Caco-2 (cell line): Measurements from ENCODE around the gene SMPD1. TPM values are rescaled to one million over a fixed set of nuclear protein-coding genes. Genes with fewer than 3 reads are reported as not detected.
A peak's percentile ranks its signal among the peaks of the same experiment; 100 is the strongest.

Experiments used
- BruUV-seq: library from RNA; stranded (reverse); fragments of 400-500 nt; replicated peaks from 2 replicates; lab custom pipeline; 2021; lab: Mats Ljungman, UMichigan
- CTCF ChIA-PET: fragments of 300-600 bp; sonication (Branson Sonifier 250); formaldehyde crosslinking; loops from one replicate; lab custom pipeline; 2022; ENCODE audit warnings: antibody characterized with exemption; lab: Charles Lee
- POLR2A ChIA-PET: fragments of 300-600 bp; sonication (Branson Sonifier 250); formaldehyde crosslinking; loops from one replicate; lab custom pipeline; 2022; ENCODE audit warnings: antibody characterized with exemption; lab: Charles Lee
- DNase-seq, 2 experiments: peaks; one replicate each; pipeline versions ENCODE4 v3.0.0 to v3.0.0-alpha.2; 2020 to 2022
- H3K27me3 ChIP-seq: replicated peaks from 2 replicates; pipeline ENCODE4 v1.6.0; 2011; ENCODE audit warnings: low read length; ENCODE audit not compliant: control insufficient read depth, insufficient read depth
- H3K36me3 ChIP-seq: 2 replicates; pipeline ENCODE4 v1.5.1; 2011; ENCODE audit warnings: low read length; ENCODE audit not compliant: control insufficient read depth, insufficient read depth
- H3K4me1 ChIP-seq: fragments of 250-450 bp; sonication (Bioruptor Pico); 2 replicates; pipeline ENCODE4 v1.5.1; 2020; ENCODE audit warnings: mild to moderate bottlenecking
- H3K4me3 ChIP-seq: 2 replicates; pipeline ENCODE4 v1.5.1; 2011; ENCODE audit warnings: low read depth, mild to moderate bottlenecking, control low read depth, low read length
- H3K9me3 ChIP-seq: fragments of 250-450 bp; sonication (Bioruptor Pico); 2 replicates; pipeline ENCODE4 v1.5.1; 2020; ENCODE audit warnings: mild to moderate bottlenecking, moderate library complexity
- H3K27ac Mint-ChIP-seq: one replicate; pipeline ENCODE4 v1.8.0; 2022; ENCODE audit warnings: mixed read lengths; ENCODE audit not compliant: unreplicated experiment
- H3K27me3 Mint-ChIP-seq: one replicate; pipeline ENCODE4 v1.8.0; 2022; ENCODE audit warnings: mixed read lengths; ENCODE audit not compliant: insufficient read depth, unreplicated experiment
- H3K36me3 Mint-ChIP-seq: one replicate; pipeline ENCODE4 v1.8.0; 2022; ENCODE audit warnings: mild to moderate bottlenecking, mixed read lengths; ENCODE audit not compliant: insufficient read depth, unreplicated experiment
- H3K4me1 Mint-ChIP-seq: one replicate; pipeline ENCODE4 v1.8.0; 2022; ENCODE audit warnings: low read depth, mixed read lengths; ENCODE audit not compliant: unreplicated experiment
- H3K4me3 Mint-ChIP-seq: one replicate; pipeline ENCODE4 v1.8.0; 2022; ENCODE audit warnings: mild to moderate bottlenecking, moderate library complexity, mixed read lengths; ENCODE audit not compliant: unreplicated experiment
- H3K9me3 Mint-ChIP-seq: one replicate; pipeline ENCODE4 v1.8.0; 2022; ENCODE audit warnings: mixed read lengths; ENCODE audit not compliant: unreplicated experiment
- intact Hi-C: fragments of 100-400 bp; cut with micrococcal nuclease; formaldehyde crosslinking; loops from one replicate; pipeline ENCODE4 v1.10.0; 2022; ENCODE audit not compliant: unreplicated experiment
- total RNA-seq: library from RNA; stranded (reverse); gene quantifications from 2 replicates; pipeline ENCODE4 v1.2.3, GENCODE V29; 2022
- TF ChIP-seq, protein P1 (sequence below), 2 experiments: fragments of 200-600 bp in 1 of 2; IDR thresholded peaks; 1 replicate in 1 of 2; 2 replicates in 1 of 2; pipeline versions ENCODE4 v1.5.1 to v1.8.0; 2011 to 2022; ENCODE audit warnings: antibody characterized with exemption in 1 of 2, control low read depth in 1 of 2, inconsistent platforms in 1 of 2, low read depth in 1 of 2, low read length in 1 of 2, mild to moderate bottlenecking in 1 of 2, moderate library complexity in 1 of 2; ENCODE audit not compliant: insufficient read depth in 1 of 2, severe bottlenecking in 1 of 2, unreplicated experiment in 1 of 2

Gene SMPD1
- total RNA-seq, 1 experiment from 2014 or later = 41.9 TPM

DNA sequence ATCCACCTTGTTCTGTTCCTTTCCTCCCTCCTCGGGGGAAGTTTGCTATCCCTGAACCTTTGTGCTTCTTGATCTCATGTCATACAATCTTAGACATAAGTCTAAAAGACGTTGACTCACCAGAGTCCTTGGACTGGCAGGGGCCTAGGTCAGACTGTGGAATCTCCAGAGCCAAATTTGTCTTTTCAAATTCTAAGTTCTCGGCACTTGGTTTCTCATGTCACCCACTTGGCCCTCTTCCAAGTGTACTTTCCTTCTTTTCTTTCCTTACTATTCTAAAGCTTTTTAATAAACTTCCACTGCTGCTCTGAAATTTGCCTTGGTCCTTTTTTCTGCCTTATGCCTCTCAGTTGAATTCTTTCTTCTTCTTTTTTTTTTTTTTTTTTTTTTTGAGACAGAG is 30.1 kb upstream of the SMPD1 start:
- TF ChIP-seq, protein P1, sequence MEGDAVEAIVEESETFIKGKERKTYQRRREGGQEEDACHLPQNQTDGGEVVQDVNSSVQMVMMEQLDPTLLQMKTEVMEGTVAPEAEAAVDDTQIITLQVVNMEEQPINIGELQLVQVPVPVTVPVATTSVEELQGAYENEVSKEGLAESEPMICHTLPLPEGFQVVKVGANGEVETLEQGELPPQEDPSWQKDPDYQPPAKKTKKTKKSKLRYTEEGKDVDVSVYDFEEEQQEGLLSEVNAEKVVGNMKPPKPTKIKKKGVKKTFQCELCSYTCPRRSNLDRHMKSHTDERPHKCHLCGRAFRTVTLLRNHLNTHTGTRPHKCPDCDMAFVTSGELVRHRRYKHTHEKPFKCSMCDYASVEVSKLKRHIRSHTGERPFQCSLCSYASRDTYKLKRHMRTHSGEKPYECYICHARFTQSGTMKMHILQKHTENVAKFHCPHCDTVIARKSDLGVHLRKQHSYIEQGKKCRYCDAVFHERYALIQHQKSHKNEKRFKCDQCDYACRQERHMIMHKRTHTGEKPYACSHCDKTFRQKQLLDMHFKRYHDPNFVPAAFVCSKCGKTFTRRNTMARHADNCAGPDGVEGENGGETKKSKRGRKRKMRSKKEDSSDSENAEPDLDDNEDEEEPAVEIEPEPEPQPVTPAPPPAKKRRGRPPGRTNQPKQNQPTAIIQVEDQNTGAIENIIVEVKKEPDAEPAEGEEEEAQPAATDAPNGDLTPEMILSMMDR (IDR thresholded peaks at IDR 0.05; ENCODE audit: insufficient read depth in 1 of 2, low read depth in 1 of 2, low read length in 1 of 2, severe bottlenecking in 1 of 2, unreplicated experiment in 1 of 2) = no peak
- H3K9me3 ChIP-seq = no peaks in the 10 kb centered on the region
- H3K36me3 ChIP-seq = no peaks in the 10 kb centered on the region
- BruUV-seq = no TSS peak
- peaks cover 12% of the 10 kb centered on the region for H3K4me1 ChIP-seq
- H3K36me3 Mint-ChIP-seq = no peaks in the 10 kb centered on the region
- ChIA-PET POLR2A (no interaction called here), CTCF (no interaction called here)
- no peak overlapping the region for H3K27ac Mint-ChIP-seq
- no peak for DNase-seq
- H3K4me1 Mint-ChIP-seq = peaks cover 8% of the 10 kb centered on the region
- intact Hi-C loops = no loop called here
- no peaks in the 10 kb centered on the region for H3K9me3 Mint-ChIP-seq
- H3K4me3 ChIP-seq = no peak overlapping the region
- H3K4me3 Mint-ChIP-seq = no peak overlapping the region
- no peaks in the 10 kb centered on the region for H3K27me3 ChIP-seq
- H3K27me3 Mint-ChIP-seq = no peaks in the 10 kb centered on the region

DNA sequence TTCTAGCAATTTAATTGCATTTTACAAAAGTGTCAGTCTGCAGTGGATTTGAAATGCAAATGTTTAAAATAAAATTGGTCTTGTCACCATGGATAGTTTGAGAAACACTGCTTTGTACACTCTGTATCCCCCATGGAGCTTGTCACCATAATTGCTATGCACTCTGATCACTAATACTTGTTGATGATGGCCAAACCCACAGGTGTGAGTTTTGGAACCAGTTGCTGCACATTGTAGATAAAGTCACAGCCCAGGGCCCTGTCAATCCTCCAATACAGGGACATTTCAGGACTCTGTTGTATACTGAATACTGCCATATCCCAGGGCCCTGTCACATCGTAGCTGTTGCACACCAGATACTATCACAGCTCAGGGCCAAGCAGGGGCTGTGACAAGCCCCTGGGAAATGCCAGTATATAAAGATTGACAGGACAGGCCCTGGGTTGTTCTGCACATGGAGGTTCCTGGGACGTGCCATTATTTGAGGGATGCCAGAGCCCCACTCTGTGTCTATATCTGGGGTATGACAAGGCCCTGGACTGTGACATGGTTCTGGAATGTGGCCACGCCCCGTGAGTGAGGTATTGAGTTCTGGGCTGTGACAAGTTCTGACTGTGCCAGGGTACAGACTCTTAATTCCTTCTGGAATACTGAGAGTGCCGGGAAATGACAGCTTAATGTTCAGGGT is 27.9 kb upstream of the SMPD1 start:
- H3K4me3 ChIP-seq = no peak overlapping the region
- peaks cover 16% of the 10 kb centered on the region; the same call in 1 of the 2 replicates for H3K4me1 ChIP-seq
- no peaks in the 10 kb centered on the region for H3K9me3 Mint-ChIP-seq
- POLR2A ChIA-PET = interaction anchor here (1.0 kb wide), 1 partner anchor 119 kb away, joined by 4 read pairs; the partner anchor contains the start of genes ARFIP2 and TIMM10B
- H3K9me3 ChIP-seq = no peaks in the 10 kb centered on the region
- H3K27me3 ChIP-seq = no peaks in the 10 kb centered on the region
- no peaks in the 10 kb centered on the region for H3K4me1 Mint-ChIP-seq
- intact Hi-C loops = loop anchor here (2.0 kb wide), 1 partner anchor 48 kb away; no protein-coding TSS in a partner anchor
- TF ChIP-seq, protein P1 (IDR thresholded peaks at IDR 0.05; ENCODE audit: insufficient read depth in 1 of 2, low read depth in 1 of 2, low read length in 1 of 2, severe bottlenecking in 1 of 2, unreplicated experiment in 1 of 2) = no peak
- no TSS peak for BruUV-seq
- CTCF ChIA-PET = interaction anchor here (0.6 to 2.6 kb wide), 47 partner anchors 8 to 370 kb away, joined by 3 to 75 read pairs (median 4); partner anchors contain the start of genes CAVIN3, CCKBR, FHIP1B and HPX
- no peak for DNase-seq
- H3K4me3 Mint-ChIP-seq = no peak overlapping the region
- no peaks in the 10 kb centered on the region for H3K36me3 Mint-ChIP-seq
- H3K36me3 ChIP-seq = no peaks in the 10 kb centered on the region
- H3K27me3 Mint-ChIP-seq = no peaks in the 10 kb centered on the region
- H3K27ac Mint-ChIP-seq = no peak overlapping the region

DNA sequence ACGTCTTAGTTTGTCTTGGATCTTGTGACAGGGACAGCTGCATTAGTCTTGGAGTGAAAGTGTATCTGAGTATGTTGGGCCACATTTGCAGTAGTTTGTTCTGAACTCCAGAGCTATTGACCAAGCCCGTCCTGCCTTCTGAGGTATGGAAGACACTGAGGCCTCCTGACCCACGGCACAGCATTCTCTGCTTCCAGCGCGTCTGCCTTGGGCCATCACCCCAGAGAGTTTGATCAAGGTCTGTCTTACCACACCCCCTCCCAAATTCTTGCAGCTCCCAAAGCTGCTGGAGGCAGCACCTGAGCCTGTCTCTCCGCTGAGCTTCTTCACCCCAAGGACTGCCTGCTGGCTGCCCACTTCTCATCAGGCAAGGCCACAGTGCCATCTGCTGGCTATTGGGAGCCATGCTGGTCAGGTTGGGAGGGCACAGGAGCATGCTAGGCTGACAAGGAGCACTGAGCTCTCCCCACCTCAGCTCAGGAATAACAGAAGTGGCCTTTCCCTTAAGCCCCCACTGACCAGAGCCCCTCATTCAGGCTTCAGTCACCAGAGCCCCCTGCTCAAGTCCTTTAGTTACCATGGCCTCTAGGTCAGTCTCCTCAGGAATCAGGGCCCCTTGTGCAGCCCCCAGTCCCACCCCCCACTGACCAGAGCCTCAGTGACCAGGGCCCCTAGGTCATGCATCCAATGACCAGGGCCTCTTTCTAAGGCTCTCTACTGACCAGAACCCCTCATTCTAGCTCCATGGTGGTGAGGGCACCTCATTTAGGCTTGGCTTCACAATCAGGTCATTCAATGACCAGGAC is 27.2 kb upstream of the SMPD1 start:
- no TSS peak for BruUV-seq
- Mint-ChIP-seq H3K9me3 (no peaks in the 10 kb centered on the region), H3K4me1 (no peaks in the 10 kb centered on the region), H3K27ac (no peak overlapping the region), H3K27me3 (no peaks in the 10 kb centered on the region), H3K4me3 (no peak overlapping the region), H3K36me3 (no peaks in the 10 kb centered on the region)
- no peak overlapping the region for H3K4me3 ChIP-seq
- H3K36me3 ChIP-seq = no peaks in the 10 kb centered on the region
- intact Hi-C loops = loop anchor here (1.0 to 2.0 kb wide), 2 partner anchors 48 to 112 kb away; no protein-coding TSS in a partner anchor
- POLR2A ChIA-PET = interaction anchor here (1.0 kb wide), 1 partner anchor 118 kb away, joined by 4 read pairs; the partner anchor contains the start of genes ARFIP2 and TIMM10B
- peaks cover 16% of the 10 kb centered on the region; the same call in 1 of the 2 replicates for H3K4me1 ChIP-seq
- peak; percentile 86 to 87 for DNase-seq
- CTCF ChIA-PET = interaction anchor here (0.5 to 2.6 kb wide), 49 partner anchors 9 to 370 kb away, joined by 3 to 75 read pairs (median 4); partner anchors contain the start of genes CAVIN3, CCKBR, FHIP1B and HPX
- H3K27me3 ChIP-seq = no peaks in the 10 kb centered on the region
- no peaks in the 10 kb centered on the region for H3K9me3 ChIP-seq
- TF ChIP-seq, protein P1 (IDR thresholded peaks at IDR 0.05; ENCODE audit: insufficient read depth in 1 of 2, low read depth in 1 of 2, low read length in 1 of 2, severe bottlenecking in 1 of 2, unreplicated experiment in 1 of 2) = peak; percentile 79 to 97
